OCI-M2 (cell line): ENCODE measurements around the gene LILRA5.
"Not testable (repeated sequence)": the region's sequence is repeated elsewhere in the genome, so short reads cannot be mapped to it uniquely, and the experiment has no call there.

ENCODE experiments used
- DNase-seq: peaks from one replicate; lab custom pipeline; 2025; ENCODE audit not compliant: unreplicated experiment; lab: John Stamatoyannopoulos, UW

LILRA5 gene

DNA sequence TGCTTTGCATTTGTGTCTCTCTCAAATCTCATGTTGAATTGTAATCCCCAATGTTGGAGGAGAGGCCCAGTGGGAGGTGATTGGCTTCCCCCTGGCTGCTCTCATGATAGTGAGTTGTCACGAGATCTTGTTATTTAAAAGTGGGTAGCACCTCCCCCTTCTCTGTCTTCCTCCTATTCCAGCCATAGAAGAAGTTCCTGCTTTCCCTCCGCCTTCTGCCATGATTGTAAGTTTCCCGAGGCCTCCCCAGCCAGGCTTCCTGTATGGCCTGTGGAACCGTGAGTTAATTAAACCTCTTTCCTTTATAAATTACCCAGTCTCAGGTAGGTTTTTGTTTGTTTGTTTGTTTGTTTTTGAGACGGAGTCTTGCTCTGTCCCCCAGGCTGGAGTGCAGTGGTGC is 22.2 kb upstream of the LILRA5 start:
- DNase-seq: no peak

DNA sequence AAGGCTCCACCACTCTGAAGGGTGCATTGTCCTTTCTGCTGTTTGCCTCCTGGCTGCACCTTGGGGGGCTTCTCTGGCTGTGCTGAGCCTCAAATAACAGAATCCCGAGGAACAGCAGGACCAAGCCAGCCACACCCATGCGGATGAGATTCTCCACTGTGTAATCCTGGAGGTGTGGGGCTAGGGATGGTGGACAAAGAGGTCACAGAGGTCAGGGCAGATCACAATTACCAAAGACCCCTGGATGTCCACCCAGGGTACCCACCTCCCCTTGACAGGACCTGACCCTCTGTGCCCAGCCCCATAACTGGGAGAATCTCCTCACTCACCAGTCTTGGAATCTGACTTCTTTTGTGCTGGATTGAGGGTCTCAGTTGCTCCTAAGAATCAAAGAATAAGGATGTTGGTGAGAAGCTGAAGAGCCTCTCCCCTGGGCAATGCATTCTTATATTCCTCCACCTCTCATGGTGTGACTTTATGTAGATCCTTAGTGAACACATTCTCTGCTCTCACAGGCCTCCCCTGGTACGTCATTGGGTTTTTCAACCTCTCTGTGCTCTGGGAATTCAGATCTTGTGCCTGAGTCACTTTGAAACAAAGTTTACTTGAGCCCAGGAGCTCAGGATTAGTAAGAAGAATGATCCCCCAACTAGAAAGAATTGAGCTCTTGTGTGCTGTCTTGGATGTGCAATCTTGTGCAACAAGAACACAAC is 20.8 kb upstream of the LILRA5 start:
- no peak for DNase-seq

DNA sequence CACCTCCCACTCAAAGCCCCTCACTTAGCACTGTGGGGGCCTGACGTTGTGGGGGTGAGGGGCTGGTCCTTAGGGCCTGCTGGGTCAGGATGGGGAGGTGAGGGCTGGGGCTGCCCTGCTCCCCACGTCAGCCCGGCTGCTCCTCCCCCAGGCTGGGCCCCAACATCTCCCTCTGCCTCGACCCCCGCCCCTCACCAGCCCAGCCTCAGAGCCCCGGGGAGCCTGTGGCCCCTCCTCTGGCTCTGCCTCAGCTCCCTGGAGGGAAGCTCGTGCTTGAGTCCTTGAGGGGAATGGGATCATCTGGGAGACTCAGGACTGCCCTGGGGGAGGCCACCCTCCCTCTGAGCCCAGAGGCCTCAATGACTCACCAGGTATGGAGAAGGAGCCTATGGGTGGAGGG is 19.2 kb upstream of the LILRA5 start:
- DNase-seq: no peak

DNA sequence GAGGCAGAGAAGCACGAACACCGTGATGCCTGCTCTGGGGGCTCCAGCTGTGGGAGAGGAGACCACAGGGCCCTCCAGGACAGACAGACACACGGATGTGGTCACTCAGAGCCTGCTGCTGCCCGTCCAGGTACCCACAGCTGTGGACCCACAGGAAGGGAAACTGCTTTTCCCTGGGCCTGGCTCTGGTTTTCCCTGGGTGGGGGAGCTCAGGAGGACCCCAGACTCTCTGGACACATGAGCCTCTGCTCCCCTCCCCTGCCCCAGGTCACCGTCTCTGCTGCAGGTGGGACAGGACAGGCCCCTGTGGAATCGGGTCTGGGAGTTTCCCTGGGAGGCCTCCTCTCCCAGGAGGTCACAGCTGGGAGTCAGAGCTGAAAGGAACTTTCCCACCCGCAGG is 18.7 kb upstream of the LILRA5 start:
- DNase-seq: no peak

DNA sequence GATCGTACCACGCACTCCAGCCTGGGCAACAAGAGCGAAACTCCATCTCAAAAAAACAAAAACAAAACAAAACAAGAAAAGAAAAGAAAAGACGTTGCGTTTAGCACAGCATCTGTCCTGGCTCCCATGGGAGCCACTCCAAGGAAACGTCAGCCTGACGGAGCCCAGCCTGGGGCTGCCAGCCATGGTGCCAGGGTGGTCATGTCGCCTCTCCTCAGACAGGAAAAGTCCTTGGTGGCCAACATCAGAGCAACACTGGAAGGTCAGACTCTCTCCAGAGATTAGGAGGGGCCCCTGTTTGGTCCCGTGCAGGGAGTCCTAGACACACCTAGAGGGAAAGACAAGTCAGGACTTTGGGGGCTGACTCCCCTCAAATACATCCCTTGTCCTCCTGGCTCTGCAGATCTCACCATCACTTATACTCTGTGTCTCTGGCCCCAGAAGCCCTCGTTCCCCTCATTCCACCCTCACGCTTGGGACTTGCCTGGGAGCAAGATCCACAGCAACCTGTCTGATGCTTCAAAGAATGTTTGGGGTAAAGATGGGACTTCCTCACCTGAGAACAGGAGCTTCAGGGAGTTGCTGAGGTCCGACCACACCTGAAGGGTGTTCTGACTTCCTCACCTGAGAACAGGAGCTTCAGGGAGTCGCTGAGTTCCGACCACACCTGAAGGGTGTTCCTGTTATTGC is 16.7 kb upstream of the LILRA5 start:
- no peak for DNase-seq

DNA sequence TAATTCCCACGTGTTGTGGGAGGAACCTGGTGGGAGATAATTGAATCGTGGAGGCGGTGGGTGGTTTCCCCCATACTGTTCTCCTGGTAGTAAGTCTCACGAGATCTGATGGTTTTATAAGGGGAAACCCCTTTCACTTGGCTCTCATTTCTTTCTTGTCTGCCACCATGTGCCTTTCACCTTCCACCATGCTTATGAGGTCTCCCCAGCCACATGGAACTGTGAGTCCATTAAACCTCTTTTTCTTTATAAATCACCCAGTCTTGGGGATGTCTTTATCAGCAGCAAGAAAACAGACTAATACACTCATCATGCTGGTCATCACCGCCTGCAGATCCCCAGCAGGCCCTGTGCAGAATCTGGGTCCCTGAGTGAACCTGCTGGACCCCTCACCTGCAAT is 15.8 kb upstream of the LILRA5 start:
- DNase-seq: not testable (repeated sequence)

DNA sequence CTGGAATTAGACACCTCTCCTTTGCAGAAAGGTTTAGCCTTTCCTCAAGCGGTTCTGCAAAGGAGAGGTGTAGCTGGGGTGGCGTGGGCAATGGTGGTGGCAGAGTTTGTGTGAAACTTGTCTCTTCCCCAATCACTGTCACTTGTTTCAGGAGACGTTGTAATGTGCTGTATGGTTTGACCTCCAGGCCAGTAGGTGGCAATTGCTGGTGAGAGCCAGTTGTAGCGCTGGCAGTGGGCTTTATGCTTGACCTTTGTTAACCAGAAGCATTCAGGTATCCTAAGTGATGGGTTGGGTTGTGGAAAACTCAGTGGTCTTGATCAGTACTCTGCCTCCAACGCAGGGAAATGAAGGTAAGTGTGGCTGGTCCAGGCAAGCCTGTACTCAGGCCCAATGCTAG is 12.7 kb upstream of the LILRA5 start:
- DNase-seq: no peak

DNA sequence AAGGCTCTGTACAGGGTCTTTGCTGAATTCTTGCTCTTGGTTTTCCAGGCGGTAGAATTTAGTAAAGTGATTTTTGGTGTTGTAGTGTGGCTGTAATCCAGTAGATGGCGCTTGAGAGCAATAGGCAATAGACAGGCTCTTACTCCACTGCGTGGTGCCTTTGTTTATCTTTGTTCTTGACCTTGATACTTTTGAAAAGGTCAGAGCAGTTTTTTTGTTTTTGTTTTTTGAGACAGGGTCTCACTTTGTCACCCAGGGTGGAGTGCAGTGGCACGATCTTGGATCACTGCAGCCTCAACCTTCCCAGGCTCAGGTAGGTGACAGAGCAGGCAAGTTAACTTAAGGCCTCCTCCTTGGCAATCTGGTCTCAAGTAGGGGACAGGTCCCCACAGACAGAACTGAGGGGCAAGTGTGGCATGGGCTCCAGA is 12.2 kb upstream of the LILRA5 start:
- DNase-seq: peak; percentile 13

DNA sequence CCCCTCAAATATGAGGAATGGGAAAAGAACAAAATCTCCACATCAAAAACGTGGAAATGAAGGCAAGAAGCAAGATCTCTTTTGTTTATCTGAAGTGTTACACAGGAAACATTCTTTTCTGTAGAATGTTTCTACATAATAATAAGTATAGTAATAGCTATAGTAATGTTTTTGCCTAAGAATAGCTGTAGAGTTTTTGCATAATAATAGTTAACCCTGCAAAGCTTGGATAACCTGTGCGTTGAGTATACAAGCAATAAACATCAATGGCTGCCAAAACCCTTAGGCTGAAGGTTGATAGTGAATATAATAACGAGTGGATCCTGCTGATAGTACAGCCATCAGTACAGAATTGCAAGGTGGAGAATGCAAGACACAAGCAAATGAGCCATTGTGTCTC is 11.1 kb upstream of the LILRA5 start:
- DNase-seq: no peak

DNA sequence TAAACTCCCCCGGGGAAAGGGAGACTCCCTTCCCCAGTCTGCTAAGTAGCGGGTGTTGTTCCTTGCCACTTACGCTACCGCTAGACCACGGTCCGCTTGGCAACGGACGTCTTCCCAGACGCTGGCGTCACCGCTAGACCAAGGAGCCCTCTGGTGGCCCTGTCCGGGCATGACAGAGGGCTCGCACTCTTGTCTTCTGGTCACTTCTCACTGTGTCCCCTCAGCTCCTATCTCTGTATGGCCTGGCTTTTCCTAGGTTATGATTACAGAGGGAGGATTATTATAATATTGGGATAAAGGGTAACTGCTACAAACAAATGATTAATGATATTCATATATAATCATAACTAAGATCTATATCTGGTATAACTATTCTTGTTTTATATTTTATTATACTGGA is 10.0 kb upstream of the LILRA5 start:
- not testable (repeated sequence) for DNase-seq

DNA sequence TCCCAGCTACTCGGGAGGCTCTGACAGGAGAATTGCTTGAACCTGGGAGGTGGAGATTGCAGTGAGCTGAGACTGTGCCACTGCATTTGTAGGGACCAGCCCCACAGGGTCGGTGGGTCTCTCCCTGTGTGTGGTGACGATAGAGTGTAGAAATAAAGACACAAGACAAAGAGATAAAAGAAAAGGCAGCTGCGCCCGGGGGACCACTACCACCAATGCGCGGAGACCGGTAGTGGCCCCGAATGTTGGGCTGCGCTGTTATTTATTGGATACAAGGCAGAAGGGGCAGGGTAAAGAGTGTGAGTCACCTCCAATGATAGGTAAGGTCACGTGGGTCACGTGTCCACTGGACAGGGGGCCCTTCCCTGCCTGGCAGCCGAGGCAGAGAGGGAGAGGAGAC is 9.3 kb upstream of the LILRA5 start:
- DNase-seq: not testable (repeated sequence)

DNA sequence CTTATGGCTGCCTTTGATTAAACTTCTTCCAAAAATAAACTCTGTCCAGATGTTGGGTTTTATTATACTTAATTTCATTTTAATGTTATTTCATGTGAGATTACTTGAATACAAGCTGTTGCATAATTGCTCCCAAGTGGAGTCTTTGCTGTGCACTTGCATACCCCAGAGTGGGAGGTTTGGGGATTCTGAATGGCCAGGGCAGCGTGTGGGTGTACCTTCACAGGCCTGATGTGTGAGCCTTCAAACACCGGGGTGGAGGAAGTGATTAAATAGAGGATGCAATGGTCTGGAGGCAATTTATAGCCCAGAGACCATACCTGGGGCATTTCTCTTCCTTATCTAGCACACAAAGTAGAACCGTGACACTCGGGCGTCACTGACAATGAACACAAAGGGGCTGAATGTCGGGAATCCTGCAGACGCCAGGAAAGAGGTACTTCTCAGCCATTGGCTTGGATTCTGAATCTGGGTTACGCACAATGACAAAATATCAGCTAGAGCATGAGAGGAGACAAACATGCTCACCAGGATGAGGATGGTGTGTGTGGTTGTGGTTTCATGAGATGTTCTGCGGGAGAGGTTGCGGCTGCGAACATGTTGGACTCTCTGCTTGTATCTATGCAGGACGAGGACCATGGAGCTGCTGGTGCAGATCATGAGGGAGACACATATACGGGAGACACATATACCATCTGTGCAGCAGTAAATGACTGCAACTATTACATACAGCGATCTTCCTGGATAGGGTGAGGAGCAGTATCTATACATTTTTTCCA is 7.1 kb upstream of the LILRA5 start:
- no peak for DNase-seq

DNA sequence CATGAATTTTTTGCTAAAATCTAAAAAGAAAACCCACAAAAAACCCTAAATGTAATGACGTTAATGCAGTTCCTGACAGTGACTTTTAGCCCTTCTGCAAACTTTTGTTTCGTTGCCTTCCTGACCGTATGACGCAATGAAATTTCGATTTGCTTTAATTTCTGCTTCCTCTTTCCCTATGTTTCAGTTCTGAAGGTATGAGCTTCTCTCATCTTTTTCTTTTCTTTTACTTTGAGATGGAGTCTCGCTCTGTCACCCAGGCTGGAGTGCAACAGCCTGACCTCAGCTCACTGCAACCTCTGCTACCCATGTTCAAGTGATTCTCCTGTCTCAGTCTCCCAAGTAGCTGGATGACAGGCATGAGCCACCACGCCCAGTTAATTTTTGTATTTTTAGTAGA is 6.1 kb upstream of the LILRA5 start:
- no peak for DNase-seq

DNA sequence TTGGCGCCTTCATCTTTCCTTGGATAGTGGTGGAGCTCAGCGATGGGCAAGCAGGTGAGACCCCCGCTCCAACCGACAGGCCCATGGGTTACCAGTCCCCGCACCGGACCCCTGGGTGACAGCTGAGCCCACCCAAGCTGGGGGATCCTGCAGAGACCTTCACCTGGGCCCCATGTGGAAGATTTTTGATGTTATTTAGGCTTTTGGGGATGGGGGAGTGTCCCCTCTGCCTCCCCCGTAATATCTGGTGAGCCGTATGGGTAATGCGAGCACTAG is 4.9 kb upstream of the LILRA5 start:
- DNase-seq: no peak

DNA sequence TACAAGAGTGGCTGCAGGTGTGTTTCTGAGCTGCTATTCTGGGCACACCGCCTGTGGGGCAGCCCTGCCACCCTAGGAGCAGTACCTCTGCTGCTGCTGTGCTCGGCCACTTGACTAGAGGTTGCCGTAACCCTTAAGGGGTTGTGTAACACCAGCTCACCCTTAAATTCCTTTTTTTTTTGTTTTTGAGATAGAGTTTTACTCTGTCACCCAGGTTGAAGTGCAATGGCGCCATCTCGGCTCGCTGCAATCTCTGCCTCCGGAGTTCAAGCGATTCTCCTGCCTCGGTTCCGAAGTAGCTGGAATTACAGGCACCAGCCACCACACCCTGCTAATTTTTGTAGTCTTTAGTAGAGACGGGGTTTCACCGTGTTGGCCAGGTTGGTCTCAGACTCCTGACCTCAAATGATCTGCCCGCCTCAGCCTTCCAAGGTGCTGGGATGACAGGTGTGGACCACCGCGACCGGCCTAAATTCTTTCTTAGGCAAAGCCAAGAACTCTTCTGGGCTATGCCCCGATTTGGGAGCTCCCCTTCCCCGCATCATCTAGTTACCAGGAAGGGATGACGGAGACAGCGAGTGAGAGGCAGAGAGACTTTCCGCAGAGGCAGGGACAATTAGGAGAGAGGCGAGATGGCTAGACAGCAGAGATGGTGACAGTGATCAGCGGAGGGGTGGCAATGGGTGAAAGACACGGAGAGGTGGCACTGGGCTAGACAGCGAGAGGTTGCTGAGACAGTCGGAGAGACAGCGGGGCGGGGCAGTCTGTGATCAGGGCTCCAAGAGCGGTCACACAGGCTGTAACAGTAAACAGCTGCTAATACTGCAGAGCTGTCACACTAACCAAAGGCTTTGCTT is 4.4 kb upstream of the LILRA5 start:
- DNase-seq: no peak

DNA sequence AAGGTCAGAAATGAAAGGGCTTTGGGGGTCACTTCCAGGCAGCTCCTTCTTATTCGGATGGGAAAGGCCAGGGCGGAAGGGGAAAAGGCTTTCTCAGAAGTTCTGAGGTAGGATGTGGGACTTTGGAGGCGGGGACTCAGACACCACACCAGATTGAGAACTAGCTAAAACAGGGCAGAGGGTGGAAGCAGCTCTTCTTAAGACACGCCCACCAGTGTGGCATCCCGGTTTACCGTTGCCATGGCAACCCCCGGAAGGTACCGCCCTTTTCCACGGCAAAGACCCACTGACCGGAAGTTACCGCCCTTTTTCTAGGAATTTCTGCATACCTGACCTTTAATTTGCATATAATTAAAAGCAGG is 3.8 kb upstream of the LILRA5 start:
- DNase-seq: no peak

DNA sequence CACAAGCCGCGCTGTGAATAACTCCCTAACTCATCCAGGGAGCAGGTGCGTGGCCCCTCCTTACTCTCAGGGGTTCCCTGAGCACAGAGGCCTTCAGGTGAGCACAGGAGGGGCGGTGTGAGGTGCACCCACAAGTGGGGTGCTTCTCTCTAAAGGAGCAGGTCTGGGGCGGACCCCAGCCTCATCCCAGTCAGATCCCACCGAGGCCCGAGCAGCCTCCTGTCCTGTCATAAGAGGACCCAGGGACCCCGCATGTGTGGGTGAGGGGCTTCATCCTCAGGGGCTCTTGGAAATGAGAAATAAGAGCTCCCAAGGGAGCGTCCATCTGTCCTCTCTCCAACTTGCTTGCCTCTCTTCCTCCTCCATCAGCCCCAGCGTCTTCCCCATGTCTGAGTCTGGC is 3.0 kb upstream of the LILRA5 start:
- DNase-seq: no peak

DNA sequence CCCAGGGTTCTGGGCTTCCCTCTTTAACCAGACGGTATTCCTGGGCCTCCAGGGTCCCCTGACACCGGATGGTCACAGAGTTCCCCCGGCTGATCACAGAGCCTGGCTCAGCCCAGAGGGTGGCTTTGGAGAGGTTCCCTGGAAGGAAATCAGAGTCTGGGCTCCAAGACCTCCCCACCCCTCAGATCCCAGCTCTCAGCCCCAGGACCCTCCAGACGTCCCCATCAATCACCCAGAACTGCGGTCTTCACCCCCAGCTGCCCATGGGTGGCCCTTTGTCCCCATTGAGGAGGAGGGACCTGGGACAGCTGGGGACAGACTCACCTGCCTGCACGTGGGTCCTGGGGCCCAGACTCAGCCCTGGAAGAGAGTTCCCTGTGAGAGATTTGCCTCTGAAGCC is 955 bp downstream of the LILRA5 start:
- no peak for DNase-seq

DNA sequence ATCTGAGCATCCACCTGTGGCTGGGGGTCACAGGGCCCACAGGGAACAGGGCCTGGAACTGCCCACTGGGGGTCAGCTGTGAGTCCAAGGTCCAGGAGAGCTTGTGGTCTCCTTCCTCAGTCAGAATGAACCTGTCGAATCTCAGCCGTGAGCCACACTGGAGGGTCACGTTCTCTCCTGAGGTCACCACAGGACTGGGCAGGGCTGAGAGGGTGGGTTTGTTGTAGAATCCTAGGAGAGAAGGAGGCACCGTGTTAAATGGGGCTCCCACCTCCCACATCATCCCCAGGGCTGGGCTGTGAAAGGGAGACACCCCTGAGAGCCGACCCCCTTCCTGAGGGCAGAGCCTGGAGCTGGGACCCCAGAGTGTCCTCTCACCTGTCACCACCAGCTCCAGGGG is 1.5 kb downstream of the LILRA5 start:
- no peak for DNase-seq

DNA sequence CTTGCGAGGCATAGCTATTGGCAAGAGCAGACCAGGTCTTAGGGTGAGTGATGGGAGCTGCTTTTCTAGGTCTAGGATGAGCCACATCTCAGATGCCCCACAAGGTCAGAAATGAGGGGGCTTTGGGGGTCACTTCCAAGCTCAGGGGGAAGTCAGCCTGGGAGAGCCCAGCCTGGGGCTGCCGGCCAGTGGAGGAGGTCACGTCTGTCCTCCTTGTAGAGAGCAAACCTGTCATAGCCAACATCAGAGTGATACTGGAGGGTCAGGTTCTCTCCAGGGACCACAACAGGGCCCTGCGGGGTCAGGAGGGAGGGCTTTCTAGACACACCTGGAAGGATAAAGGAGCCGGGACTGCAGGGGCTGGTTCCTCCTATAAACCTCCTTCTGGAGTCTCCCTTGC is 2.4 kb downstream of the LILRA5 start:
- DNase-seq: no peak

DNA sequence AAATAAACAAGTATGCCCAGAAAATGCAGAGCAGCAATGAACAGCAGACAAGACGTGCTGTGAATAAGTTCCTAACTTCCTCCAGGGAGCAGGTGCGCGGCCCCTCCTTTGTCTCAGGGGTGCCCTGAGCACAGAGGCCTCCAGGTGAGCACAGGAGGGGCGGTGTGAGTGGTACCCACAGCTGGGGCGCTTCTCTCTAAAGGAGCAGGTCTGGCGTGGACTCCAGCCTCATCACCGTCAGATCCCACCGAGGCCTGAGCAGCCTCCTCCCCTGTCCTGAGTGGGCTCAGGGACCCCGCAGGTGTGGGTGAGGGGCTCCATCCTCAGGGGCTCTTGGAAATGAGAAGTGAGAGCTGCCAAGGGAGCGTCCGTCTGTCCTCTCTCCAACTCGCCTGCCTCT is 3.2 kb downstream of the LILRA5 start:
- DNase-seq: no peak
